VCaP (cell line): ENCODE results near the gene UGCG.

Experiments
- H3K27ac ChIP-seq: fragments of 450-650 bp; 2 replicates; pipeline ENCODE4 v1.5.1; 2017
- TF ChIP-seq, protein P1 (sequence below): fragments of 450-650 bp; conservative IDR thresholded peaks from 2 replicates; pipeline ENCODE4 v1.5.1; 2017; ENCODE audit warnings: mild to moderate bottlenecking, moderate library complexity

The UGCG gene

DNA sequence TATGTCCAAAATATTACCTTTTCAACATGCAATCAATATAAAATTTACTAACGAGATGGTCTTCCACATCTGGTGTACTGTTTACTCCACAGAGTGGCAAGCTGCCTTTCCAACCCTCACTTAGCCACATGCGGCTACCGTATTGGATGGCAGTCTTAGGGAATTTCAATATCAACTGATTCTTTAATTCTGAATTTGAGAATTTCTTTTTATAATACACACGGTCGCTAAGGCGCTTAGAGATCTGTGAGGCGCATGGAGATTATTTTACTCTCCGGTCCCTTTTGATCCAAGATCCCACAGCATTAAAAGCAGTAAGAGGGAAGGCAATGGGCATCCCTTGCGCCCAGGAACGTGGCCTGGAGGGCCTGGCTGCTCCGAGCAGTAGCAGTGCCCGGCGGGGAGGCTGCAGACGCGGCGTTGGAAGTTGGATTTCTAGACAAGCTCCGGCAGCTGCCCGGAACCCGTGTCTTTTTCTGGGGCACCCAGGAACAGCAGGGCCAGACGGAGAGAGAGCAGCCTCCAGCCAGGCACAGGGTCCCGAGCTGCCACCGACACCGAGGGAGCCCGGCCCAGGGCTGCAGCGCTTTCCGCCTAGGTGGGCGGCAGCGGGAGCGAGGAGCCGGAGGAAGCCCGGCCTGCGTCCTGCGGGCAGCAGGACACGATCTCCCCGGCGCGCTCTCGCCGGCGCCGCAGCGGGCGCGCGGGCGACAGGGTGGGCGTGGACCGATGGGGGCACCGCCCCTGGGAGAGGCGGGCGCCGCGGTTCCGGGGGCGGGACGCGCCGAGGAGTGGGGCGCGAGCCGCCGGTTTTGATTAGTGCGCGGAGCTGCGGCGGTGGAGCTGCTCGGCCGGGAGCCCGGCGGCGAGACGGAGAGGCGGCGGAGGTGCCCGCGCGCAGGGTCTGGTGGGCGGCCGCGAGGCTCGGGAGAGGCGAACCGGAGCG, at the start of gene UGCG:
Gene UGCG (plus strand): TSS at position 819 of the 946 bp plus-strand sequence. CDS start 402 bp downstream, outside the sequence.
- TF ChIP-seq, protein P1, sequence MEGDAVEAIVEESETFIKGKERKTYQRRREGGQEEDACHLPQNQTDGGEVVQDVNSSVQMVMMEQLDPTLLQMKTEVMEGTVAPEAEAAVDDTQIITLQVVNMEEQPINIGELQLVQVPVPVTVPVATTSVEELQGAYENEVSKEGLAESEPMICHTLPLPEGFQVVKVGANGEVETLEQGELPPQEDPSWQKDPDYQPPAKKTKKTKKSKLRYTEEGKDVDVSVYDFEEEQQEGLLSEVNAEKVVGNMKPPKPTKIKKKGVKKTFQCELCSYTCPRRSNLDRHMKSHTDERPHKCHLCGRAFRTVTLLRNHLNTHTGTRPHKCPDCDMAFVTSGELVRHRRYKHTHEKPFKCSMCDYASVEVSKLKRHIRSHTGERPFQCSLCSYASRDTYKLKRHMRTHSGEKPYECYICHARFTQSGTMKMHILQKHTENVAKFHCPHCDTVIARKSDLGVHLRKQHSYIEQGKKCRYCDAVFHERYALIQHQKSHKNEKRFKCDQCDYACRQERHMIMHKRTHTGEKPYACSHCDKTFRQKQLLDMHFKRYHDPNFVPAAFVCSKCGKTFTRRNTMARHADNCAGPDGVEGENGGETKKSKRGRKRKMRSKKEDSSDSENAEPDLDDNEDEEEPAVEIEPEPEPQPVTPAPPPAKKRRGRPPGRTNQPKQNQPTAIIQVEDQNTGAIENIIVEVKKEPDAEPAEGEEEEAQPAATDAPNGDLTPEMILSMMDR, result no peak
- H3K27ac ChIP-seq, result peak within 1 kb of the TSS; percentile 92

DNA sequence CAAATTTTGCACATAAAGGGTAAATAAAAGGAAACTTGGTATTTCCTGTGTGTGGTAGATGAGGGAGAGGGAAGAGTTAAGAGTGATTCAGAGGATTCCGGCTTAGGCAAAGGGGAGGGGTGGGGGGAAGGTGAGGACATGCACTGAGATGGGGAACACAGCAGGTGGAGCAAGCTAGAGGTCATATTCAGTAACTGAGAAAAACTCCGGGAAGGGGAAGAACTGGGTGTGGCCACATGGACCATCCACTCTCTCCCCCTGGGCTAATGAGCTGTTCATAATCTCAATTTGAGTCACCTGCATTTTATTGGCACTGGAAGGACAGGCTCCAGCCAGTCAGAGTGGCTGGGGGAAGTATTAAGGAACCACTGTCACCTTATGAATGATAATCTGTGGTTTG, 45.1 kb upstream of the UGCG start:
- no peak overlapping the region for H3K27ac ChIP-seq
- TF ChIP-seq, protein P1, result no peak

DNA sequence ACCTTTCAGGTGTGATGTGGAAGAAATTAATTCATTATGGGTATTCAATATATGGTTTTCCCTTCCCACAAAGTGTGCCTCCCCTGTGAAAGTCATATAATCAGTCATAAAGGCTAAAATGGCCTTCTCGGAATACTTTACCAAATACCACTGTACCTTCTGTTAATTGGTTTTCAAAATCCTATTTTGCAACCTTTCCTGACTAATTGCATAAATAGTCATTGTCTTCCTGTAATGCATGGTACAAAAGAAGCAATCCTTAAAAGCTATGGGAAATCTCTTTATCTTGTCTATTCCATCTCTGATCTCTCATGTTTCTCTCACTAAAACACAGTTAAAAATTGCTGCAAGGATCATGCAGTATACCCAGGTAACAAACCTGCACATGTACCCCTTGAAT, 44.3 kb upstream of the UGCG start:
- TF ChIP-seq, protein P1, result no peak
- no peak overlapping the region for H3K27ac ChIP-seq

DNA sequence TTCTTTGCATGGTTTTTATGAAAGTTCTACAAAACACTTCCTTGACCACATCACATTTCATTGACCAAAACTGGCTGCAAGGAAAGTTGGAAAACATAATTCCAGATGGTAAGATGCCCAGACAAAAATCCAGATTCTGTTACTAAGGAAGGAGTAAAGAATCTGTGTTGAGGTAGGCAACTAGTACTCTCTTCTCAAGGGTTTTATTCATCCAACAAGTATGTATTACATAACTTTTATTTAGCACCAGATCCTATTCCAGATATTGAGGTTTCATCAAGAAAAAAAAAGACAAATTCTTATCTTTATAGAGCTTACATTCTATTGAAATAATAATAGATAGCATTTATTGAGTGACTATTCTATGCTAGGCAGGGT, 43.2 kb upstream of the UGCG start:
- H3K27ac ChIP-seq, result no peak overlapping the region
- TF ChIP-seq, protein P1, result no peak

DNA sequence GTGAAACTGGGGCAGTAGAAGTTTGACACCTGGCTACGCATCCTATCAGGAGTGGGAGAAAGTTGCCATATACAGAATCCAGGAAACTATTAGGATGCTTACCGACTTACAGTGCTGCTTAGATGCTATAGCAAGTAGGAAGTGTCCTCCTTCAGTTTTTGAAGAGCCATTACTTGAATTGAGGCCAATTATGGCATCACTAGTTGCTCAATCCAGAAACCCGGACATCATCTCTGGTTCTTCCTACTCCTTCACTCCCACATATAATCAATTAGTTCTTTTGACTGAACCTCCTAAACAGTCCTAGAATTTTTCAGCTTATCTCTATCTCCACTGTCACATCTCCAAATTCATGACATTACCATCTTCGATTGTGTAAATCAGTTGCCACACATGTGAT, 41.8 kb upstream of the UGCG start:
- H3K27ac ChIP-seq, result no peak overlapping the region
- TF ChIP-seq, protein P1, result no peak

DNA sequence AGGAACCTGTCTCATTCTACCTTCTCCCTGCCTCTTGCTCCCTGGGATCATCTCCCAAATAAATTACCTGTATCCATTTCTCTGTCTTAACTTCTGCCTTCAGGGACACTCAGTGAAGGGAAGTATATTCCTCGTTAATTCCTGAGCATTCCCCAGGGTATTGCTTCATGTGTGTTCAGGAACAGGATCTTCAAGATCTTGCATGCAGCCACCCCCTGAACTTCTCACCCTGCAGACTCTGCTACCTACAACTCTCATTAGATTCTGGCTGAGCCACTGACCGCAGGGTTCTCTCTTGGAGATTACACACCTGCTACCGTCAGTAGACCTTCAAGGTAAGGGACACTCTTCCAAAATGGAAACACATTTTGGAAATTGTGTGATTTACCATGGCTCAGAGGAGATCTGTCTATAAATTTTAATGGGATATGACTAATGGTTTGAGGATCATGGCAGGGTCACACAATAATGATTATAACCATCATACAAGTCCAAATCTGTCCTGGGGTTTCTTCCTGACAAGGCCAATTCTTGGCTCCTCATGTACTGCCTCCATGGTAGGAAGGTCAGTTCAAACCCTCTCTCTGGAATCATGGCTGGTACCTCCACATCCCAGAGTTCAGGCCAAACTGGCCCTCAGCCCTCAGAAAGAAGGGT, 38.9 kb upstream of the UGCG start:
- TF ChIP-seq, protein P1, result no peak
- peak overlapping the region; percentile 74 for H3K27ac ChIP-seq

DNA sequence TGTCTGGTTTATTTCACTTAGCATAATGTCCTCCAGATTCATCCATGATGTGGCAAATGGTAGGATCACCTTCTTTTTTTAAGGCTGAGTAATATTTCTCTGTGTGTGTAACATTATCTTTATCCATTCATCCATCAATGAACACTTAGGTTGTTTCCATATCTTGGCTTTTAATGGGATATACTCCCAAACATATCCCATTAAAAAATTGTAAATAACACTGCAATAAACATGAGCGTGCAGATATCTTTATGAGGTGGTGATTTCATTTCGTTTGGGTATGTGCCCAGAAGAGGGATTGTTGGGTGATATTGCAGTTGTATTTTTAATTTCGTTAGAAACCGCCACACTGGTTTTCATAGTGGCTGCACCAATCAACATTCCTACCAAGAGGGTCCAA, 36.2 kb upstream of the UGCG start:
- H3K27ac ChIP-seq, result no peak overlapping the region
- TF ChIP-seq, protein P1, result no peak
